Measurements from ENCODE around the gene PGBD4.

The PGBD4 gene

GRCh38 chr15:34101366-34102174 lies at the start of gene PGBD4, which contains the start of gene EMC7:
Gene PGBD4 (plus strand): TSS chr15:34102083. CDS start chr15:34102532, 449 bp downstream.
Gene EMC7 (minus strand): TSS chr15:34101862. CDS start chr15:34101839, 23 bp downstream.
- FAIRE-seq (peak; percentile 96), DNase-seq (ENCODE audit: insufficient read length, low spot score) (peak; percentile 81)
- peak; percentile 77 for TF ChIP-seq POLR2A (IDR thresholded peaks at IDR 0.05; ENCODE audit: low read depth, low read length)

- no peak for FAIRE-seq
- TF ChIP-seq POLR2A (IDR thresholded peaks at IDR 0.05; ENCODE audit: low read depth, low read length), result no peak
- DNase-seq (ENCODE audit: insufficient read length, low spot score), result no peak
Measured at GRCh38 chr15:34054081-34054707, 47.7 kb upstream of the PGBD4 start.

- no peak for TF ChIP-seq POLR2A (IDR thresholded peaks at IDR 0.05; ENCODE audit: low read depth, low read length)
- DNase-seq (ENCODE audit: insufficient read length, low spot score) (peak; percentile 25), FAIRE-seq (peak; percentile 90)
Measured at GRCh38 chr15:34055868-34056595, 45.9 kb upstream of the PGBD4 start.

- FAIRE-seq, result no peak
- DNase-seq (ENCODE audit: insufficient read length, low spot score), result no peak
- no peak for TF ChIP-seq POLR2A (IDR thresholded peaks at IDR 0.05; ENCODE audit: low read depth, low read length)
Measured at GRCh38 chr15:34056911-34057310, 45.0 kb upstream of the PGBD4 start.

GRCh38 chr15:34059476-34059875 lies 42.4 kb upstream of the PGBD4 start:
- TF ChIP-seq POLR2A (IDR thresholded peaks at IDR 0.05; ENCODE audit: low read depth, low read length), result no peak
- no peak for DNase-seq (ENCODE audit: insufficient read length, low spot score)
- FAIRE-seq, result no peak

GRCh38 chr15:34059946-34060345 lies 41.9 kb upstream of the PGBD4 start:
- DNase-seq (ENCODE audit: insufficient read length, low spot score) (no peak), FAIRE-seq (no peak)
- no peak for TF ChIP-seq POLR2A (IDR thresholded peaks at IDR 0.05; ENCODE audit: low read depth, low read length)

GRCh38 chr15:34064438-34064837 lies 37.4 kb upstream of the PGBD4 start:
- DNase-seq (ENCODE audit: insufficient read length, low spot score) (no peak), FAIRE-seq (no peak)
- no peak for TF ChIP-seq POLR2A (IDR thresholded peaks at IDR 0.05; ENCODE audit: low read depth, low read length)

GRCh38 chr15:34065261-34065660 lies 36.6 kb upstream of the PGBD4 start:
- TF ChIP-seq POLR2A (IDR thresholded peaks at IDR 0.05; ENCODE audit: low read depth, low read length), result no peak
- no peak for FAIRE-seq
- DNase-seq (ENCODE audit: insufficient read length, low spot score), result no peak

- no peak for TF ChIP-seq POLR2A (IDR thresholded peaks at IDR 0.05; ENCODE audit: low read depth, low read length)
- DNase-seq (ENCODE audit: insufficient read length, low spot score) (no peak), FAIRE-seq (no peak)
Measured at GRCh38 chr15:34065941-34066340, 35.9 kb upstream of the PGBD4 start.

GRCh38 chr15:34070003-34070402 lies 31.9 kb upstream of the PGBD4 start:
- no peak for TF ChIP-seq POLR2A (IDR thresholded peaks at IDR 0.05; ENCODE audit: low read depth, low read length)
- FAIRE-seq (no peak), DNase-seq (ENCODE audit: insufficient read length, low spot score) (no peak)

- no peak for TF ChIP-seq POLR2A (IDR thresholded peaks at IDR 0.05; ENCODE audit: low read depth, low read length)
- FAIRE-seq (no peak), DNase-seq (ENCODE audit: insufficient read length, low spot score) (no peak)
Measured at GRCh38 chr15:34076785-34077184, 25.1 kb upstream of the PGBD4 start.

GRCh38 chr15:34078900-34079299 lies 23.0 kb upstream of the PGBD4 start:
- no peak for TF ChIP-seq POLR2A (IDR thresholded peaks at IDR 0.05; ENCODE audit: low read depth, low read length)
- FAIRE-seq (no peak), DNase-seq (ENCODE audit: insufficient read length, low spot score) (no peak)

- FAIRE-seq, result no peak
- no peak for DNase-seq (ENCODE audit: insufficient read length, low spot score)
- no peak for TF ChIP-seq POLR2A (IDR thresholded peaks at IDR 0.05; ENCODE audit: low read depth, low read length)
Measured at GRCh38 chr15:34079904-34080303, 22.0 kb upstream of the PGBD4 start.

GRCh38 chr15:34084086-34084485 lies 17.8 kb upstream of the PGBD4 start:
- DNase-seq (ENCODE audit: insufficient read length, low spot score) (peak; percentile 15), FAIRE-seq (peak; percentile 84)
- TF ChIP-seq POLR2A (IDR thresholded peaks at IDR 0.05; ENCODE audit: low read depth, low read length), result no peak

All from H54 (cell line).